ENCODE results near the gene AIFM3. TPM values are rescaled to one million over a fixed set of nuclear protein-coding genes. Genes with fewer than 3 reads are reported as not detected.
"Not testable (repeated sequence)": the region's sequence is repeated elsewhere in the genome, so short reads cannot be mapped to it uniquely, and the experiment has no call there.

Gene AIFM3
- total RNA-seq, 1 donor from 2014 or later, result 1.3 TPM

- Mint-ChIP-seq H3K4me3 (peak overlapping the region; percentile 1), H3K36me3 (ENCODE audit: low read depth) (peaks cover 15% of the 10 kb centered on the region), H3K4me1 (peaks cover 63% of the 10 kb centered on the region), H3K27me3 (no peaks in the 10 kb centered on the region), H3K27ac (peak overlapping the region; percentile 72), H3K9me3 (no peaks in the 10 kb centered on the region)
- CTCF ChIA-PET, result interaction anchor here (1.0 kb wide), 1 partner anchor 9 kb away, joined by 3 read pairs; the partner anchor contains the start of gene CRKL
- no peak for ATAC-seq (ENCODE audit: low read depth)
- no peak for TF ChIP-seq CTCF (IDR thresholded peaks at IDR 0.05)
- intact Hi-C loops (cut with micrococcal nuclease), result no loop called here
- DNase-seq, result no peak
- POLR2A ChIA-PET, result interaction anchor here (1.3 kb wide), 1 partner anchor 9 kb away, joined by 5 read pairs; the partner anchor contains the start of gene CRKL
Observed at GRCh38 chr22:20926243-20926642, 40.8 kb upstream of the AIFM3 start.

- ChIA-PET POLR2A (no interaction called here), CTCF (no interaction called here)
- Mint-ChIP-seq H3K9me3 (no peaks in the 10 kb centered on the region), H3K4me1 (peaks cover 62% of the 10 kb centered on the region), H3K36me3 (ENCODE audit: low read depth) (peaks cover 9% of the 10 kb centered on the region), H3K27me3 (no peaks in the 10 kb centered on the region), H3K4me3 (no peak overlapping the region), H3K27ac (no peak overlapping the region)
- no peak for ATAC-seq (ENCODE audit: low read depth)
- TF ChIP-seq CTCF (IDR thresholded peaks at IDR 0.05), result no peak
- intact Hi-C loops (cut with micrococcal nuclease), result no loop called here
- DNase-seq, result no peak
Observed at GRCh38 chr22:20927940-20928572, 39.0 kb upstream of the AIFM3 start.

GRCh38 chr22:20928573-20928967 lies 38.5 kb upstream of the AIFM3 start:
- Mint-ChIP-seq H3K9me3 (no peaks in the 10 kb centered on the region), H3K4me3 (no peak overlapping the region), H3K27me3 (no peaks in the 10 kb centered on the region), H3K4me1 (peaks cover 62% of the 10 kb centered on the region), H3K36me3 (ENCODE audit: low read depth) (peaks cover 9% of the 10 kb centered on the region), H3K27ac (no peak overlapping the region)
- no peak for TF ChIP-seq CTCF (IDR thresholded peaks at IDR 0.05)
- ATAC-seq (ENCODE audit: low read depth), result no peak
- intact Hi-C loops (cut with micrococcal nuclease), result no loop called here
- ChIA-PET POLR2A (no interaction called here), CTCF (no interaction called here)
- DNase-seq, result no peak

DNA sequence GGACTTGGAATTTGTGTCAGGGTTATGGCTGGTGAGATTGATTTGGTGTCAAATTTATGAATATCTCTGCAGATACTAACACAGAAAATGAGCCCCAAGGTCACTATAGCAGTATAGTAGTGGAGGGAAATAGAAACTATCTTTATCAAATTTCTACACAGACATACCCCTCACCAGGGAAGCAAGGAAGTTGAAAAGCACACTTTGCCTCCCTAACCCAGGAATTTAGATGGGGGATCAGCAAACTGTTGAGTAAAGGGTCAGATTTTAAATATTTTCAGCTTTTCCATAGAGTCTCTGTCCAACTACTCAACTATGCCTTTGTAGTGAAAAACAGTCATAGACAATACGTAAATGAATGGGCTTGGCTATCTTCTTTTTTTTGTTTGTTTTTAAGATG lies 37.1 kb upstream of the AIFM3 start:
- ATAC-seq (ENCODE audit: low read depth) (no peak), DNase-seq (no peak)
- Mint-ChIP-seq H3K4me1 (peaks cover 60% of the 10 kb centered on the region), H3K36me3 (ENCODE audit: low read depth) (peaks cover 20% of the 10 kb centered on the region), H3K27ac (no peak overlapping the region), H3K9me3 (no peaks in the 10 kb centered on the region), H3K4me3 (no peak overlapping the region), H3K27me3 (no peaks in the 10 kb centered on the region)
- CTCF ChIA-PET, result no interaction called here
- POLR2A ChIA-PET, result interaction anchor here (0.6 to 0.7 kb wide), 2 partner anchors 293 to 1888 kb away, joined by 3 to 10 read pairs; no protein-coding TSS in a partner anchor
- intact Hi-C loops (cut with micrococcal nuclease), result no loop called here
- TF ChIP-seq CTCF (IDR thresholded peaks at IDR 0.05), result no peak

- H3K9me3 Mint-ChIP-seq; ATAC-seq (ENCODE audit: low read depth); H3K27ac Mint-ChIP-seq; intact Hi-C loops (cut with micrococcal nuclease); H3K4me3 Mint-ChIP-seq; H3K27me3 Mint-ChIP-seq; CTCF ChIA-PET; DNase-seq: not testable (repeated sequence)
- peaks cover 57% of the 10 kb centered on the region for H3K4me1 Mint-ChIP-seq
- H3K36me3 Mint-ChIP-seq (ENCODE audit: low read depth), result peaks cover 24% of the 10 kb centered on the region
- POLR2A ChIA-PET, result interaction anchor here (0.6 to 0.7 kb wide), 2 partner anchors 294 to 1887 kb away, joined by 3 to 10 read pairs; no protein-coding TSS in a partner anchor
Observed at GRCh38 chr22:20930435-20930834, 36.6 kb upstream of the AIFM3 start.
